ENCODE results near the gene SELPLG.

DNA sequence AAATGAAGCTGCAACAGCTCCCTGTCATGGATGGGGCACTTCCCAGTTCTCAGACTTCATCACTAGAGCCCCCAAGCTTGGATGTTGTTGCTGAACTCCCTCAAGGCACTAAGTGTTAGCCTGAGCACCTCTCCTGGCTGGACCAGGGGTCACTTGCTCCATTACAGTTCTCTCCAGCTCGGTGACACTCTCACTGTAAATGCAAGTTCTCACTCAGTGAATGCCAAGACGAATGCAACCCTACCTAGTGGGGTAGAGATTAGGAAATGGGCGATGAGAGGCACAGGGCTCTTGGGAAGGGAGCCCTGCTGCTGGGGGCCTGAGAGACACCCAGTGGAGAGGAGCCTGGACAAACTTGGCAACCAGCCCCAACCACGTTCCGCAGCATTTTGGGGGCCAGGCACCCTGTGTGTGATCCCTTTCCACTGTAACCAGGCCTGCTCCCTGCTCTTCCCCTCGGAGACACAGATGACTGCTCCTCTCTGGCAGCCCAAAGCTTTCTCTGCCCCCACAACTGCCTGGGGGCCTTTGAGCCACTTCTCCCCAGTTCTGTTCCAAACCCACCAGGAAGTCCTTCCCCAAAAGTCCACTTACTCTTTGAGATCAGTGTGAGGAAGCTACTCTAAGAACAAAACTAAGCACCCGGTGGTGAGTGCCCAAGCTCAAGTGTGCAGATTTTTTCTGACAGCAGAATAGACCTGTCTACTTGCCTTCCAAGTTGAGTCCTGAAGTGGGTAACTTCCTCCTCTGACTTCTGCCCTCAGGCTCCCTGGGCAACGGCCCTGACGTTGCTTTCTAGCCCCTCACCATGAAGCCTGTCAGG, 8.0 kb upstream of the SELPLG start:
- no peak for TF ChIP-seq HDGF (IDR thresholded peaks at IDR 0.05; ENCODE audit: borderline replicate concordance)
- no peak for TF ChIP-seq ZNF384 (IDR thresholded peaks at IDR 0.05)
- no peak for TF ChIP-seq BHLHE40 (IDR thresholded peaks at IDR 0.05; ENCODE audit: borderline replicate concordance)
- TF ChIP-seq FOXK2 (IDR thresholded peaks at IDR 0.05) = no peak
- TF ChIP-seq LEF1 (IDR thresholded peaks at IDR 0.05; ENCODE audit: borderline replicate concordance) = no peak
- TF ChIP-seq ARNT (IDR thresholded peaks at IDR 0.05) = no peak
- TF ChIP-seq SP1 (IDR thresholded peaks at IDR 0.05) = no peak
- no peak for TF ChIP-seq FOXA1 (IDR thresholded peaks at IDR 0.05)
- TF ChIP-seq FOXM1 (IDR thresholded peaks at IDR 0.05; ENCODE audit: borderline replicate concordance) = no peak
- TF ChIP-seq CTBP1 (IDR thresholded peaks at IDR 0.05; ENCODE audit: borderline replicate concordance) = no peak
- no peak for TF ChIP-seq SUZ12 (IDR thresholded peaks at IDR 0.05)
- no peak for TF ChIP-seq TARDBP (IDR thresholded peaks at IDR 0.05)

Data from HEK293T (cell line).